GM23338 (cell line): ENCODE results near the gene RBKS. TPM values are rescaled to one million over a fixed set of nuclear protein-coding genes. Genes with fewer than 3 reads are reported as not detected.

Source experiments
- ATAC-seq: fragments of 200-7000 bp; cut with Tn5 transposase; 3 replicates; pipeline ENCODE4 v1.9.1; 2020
- DNase-seq: peaks from one replicate; pipeline ENCODE4 v3.0.0-alpha.2; 2015; ENCODE audit warnings: low spot score
- H2AFZ ChIP-seq: fragments of 200-600 bp; sonication (generic); 2 replicates; pipeline ENCODE4 v1.8.0; 2016; ENCODE audit warnings: antibody characterized with exemption, mild to moderate bottlenecking, moderate library complexity
- H3F3A ChIP-seq: fragments of 200-600 bp; sonication (generic); replicated peaks from 2 replicates; pipeline ENCODE4 v1.8.0; 2017; ENCODE audit warnings: antibody characterized with exemption, mixed run types, low read depth
- H3K27ac ChIP-seq: fragments of 200-600 bp; sonication (generic); 2 replicates; pipeline ENCODE4 v1.6.1; 2016; ENCODE audit warnings: low read depth
- H3K27me3 ChIP-seq: fragments of 200-600 bp; sonication (generic); 2 replicates; pipeline ENCODE4 v1.8.0; 2016; ENCODE audit warnings: mild to moderate bottlenecking, mixed run types, moderate library complexity; ENCODE audit not compliant: insufficient read depth
- H3K36me3 ChIP-seq: fragments of 200-600 bp; sonication (generic); 2 replicates; pipeline ENCODE4 v1.8.0; 2016; ENCODE audit warnings: mild to moderate bottlenecking; ENCODE audit not compliant: insufficient read depth
- H3K4me1 ChIP-seq: fragments of 200-600 bp; sonication (generic); 2 replicates; pipeline ENCODE4 v1.8.0; 2016; ENCODE audit warnings: mild to moderate bottlenecking, moderate library complexity; ENCODE audit not compliant: insufficient read depth
- H3K4me2 ChIP-seq: fragments of 200-600 bp; sonication (generic); 2 replicates; pipeline ENCODE4 v1.7.1; 2017; ENCODE audit warnings: mixed run types
- H3K4me3 ChIP-seq: fragments of 200-600 bp; sonication (generic); 2 replicates; pipeline ENCODE4 v1.6.1; 2016; ENCODE audit warnings: mixed run types
- H3K79me2 ChIP-seq: fragments of 200-600 bp; sonication (generic); replicated peaks from 2 replicates; pipeline ENCODE4 v1.8.0; 2017; ENCODE audit warnings: mild to moderate bottlenecking; ENCODE audit not compliant: insufficient read depth
- H3K9me2 ChIP-seq: fragments of 200-600 bp; sonication (generic); 2 replicates; pipeline ENCODE4 v1.8.0; 2017; ENCODE audit not compliant: insufficient read depth
- H4K20me1 ChIP-seq: fragments of 200-600 bp; sonication (generic); replicated peaks from 2 replicates; pipeline ENCODE4 v1.8.0; 2017; ENCODE audit warnings: mild to moderate bottlenecking; ENCODE audit not compliant: insufficient read depth
- H3K27ac Mint-ChIP-seq: 2 replicates; pipeline ENCODE4 v1.8.0; 2020; ENCODE audit warnings: inconsistent platforms, mild to moderate bottlenecking, moderate library complexity, mixed read lengths
- H3K27me3 Mint-ChIP-seq: 3 replicates; pipeline ENCODE4 v1.8.0; 2022; ENCODE audit warnings: low read depth, mild to moderate bottlenecking, moderate library complexity, mixed read lengths, inconsistent platforms; ENCODE audit not compliant: insufficient read depth, poor library complexity
- H3K36me3 Mint-ChIP-seq: 3 replicates; pipeline ENCODE4 v1.8.0; 2021; ENCODE audit warnings: low read depth, mild to moderate bottlenecking, inconsistent platforms, moderate library complexity, mixed read lengths
- H3K4me1 Mint-ChIP-seq: 3 replicates; pipeline ENCODE4 v1.8.0; 2020; ENCODE audit warnings: mild to moderate bottlenecking, inconsistent platforms, mixed read lengths
- H3K4me3 Mint-ChIP-seq: 3 replicates; pipeline ENCODE4 v1.8.0; 2021; ENCODE audit warnings: moderate library complexity, mild to moderate bottlenecking, inconsistent platforms, mixed read lengths
- H3K9me3 Mint-ChIP-seq: 3 replicates; pipeline ENCODE4 v1.8.0; 2020; ENCODE audit warnings: moderate library complexity, mild to moderate bottlenecking, inconsistent platforms, mixed read lengths
- CREB1 ChIP-seq: fragments of 250-450 bp; sonication (Bioruptor Pico); IDR thresholded peaks from 2 replicates; pipeline ENCODE4 v1.5.0; 2020; ENCODE audit warnings: low read depth, mild to moderate bottlenecking, moderate library complexity
- EZH2 ChIP-seq: fragments of 200-600 bp; sonication (generic); IDR thresholded peaks from one replicate; pipeline ENCODE4 v1.8.0; 2017; ENCODE audit warnings: antibody characterized with exemption, mild to moderate bottlenecking, low read depth; ENCODE audit not compliant: unreplicated experiment
- EZH2phosphoT487 ChIP-seq: fragments of 200-600 bp; sonication (generic); IDR thresholded peaks from one replicate; pipeline ENCODE4 v1.8.1; 2018; ENCODE audit warnings: antibody characterized with exemption; ENCODE audit not compliant: unreplicated experiment
- JUNB ChIP-seq: IDR thresholded peaks from one replicate; pipeline ENCODE4 v1.6.1; 2016; ENCODE audit warnings: antibody characterized with exemption; ENCODE audit not compliant: unreplicated experiment
- NANOG ChIP-seq: IDR thresholded peaks from 2 replicates; pipeline ENCODE4 v1.6.1; 2016; ENCODE audit warnings: antibody characterized with exemption, borderline replicate concordance
- POLR2AphosphoS5 ChIP-seq: IDR thresholded peaks from 2 replicates; pipeline ENCODE4 v1.6.1; 2016; ENCODE audit warnings: antibody characterized with exemption, low read depth
- STAT1 ChIP-seq: IDR thresholded peaks from one replicate; pipeline ENCODE4 v1.6.1; 2016; ENCODE audit warnings: antibody characterized with exemption; ENCODE audit not compliant: unreplicated experiment
- ZNF114 ChIP-seq: fragments of 250-450 bp; sonication (Bioruptor Pico); IDR thresholded peaks from 2 replicates; pipeline ENCODE4 v1.5.0; 2020; ENCODE audit warnings: mild to moderate bottlenecking, moderate library complexity
- ZNF331 ChIP-seq: fragments of 250-450 bp; sonication (Bioruptor Pico); IDR thresholded peaks from 2 replicates; pipeline ENCODE4 v1.5.0; 2020; ENCODE audit warnings: low read depth, mild to moderate bottlenecking, moderate library complexity
- ZNF462 ChIP-seq: fragments of 250-450 bp; sonication (Bioruptor Pico); IDR thresholded peaks from 2 replicates; pipeline ENCODE4 v1.5.0; 2020; ENCODE audit warnings: mild to moderate bottlenecking, moderate library complexity
- polyA plus RNA-seq: library from polyadenylated mRNA; unstranded; fragments of >200 nt; fragmentation: Nextera tagmentation; extraction: Ambion mirVana; gene quantifications from 2 replicates; pipeline ENCODE4 v1.2.1, GENCODE V29; 2016
- total RNA-seq: library from RNA; depleted of rRNA; stranded (reverse); fragments of >200 nt; shearing (Covaris generic); gene quantifications from 2 replicates; pipeline ENCODE4 v1.2.3, GENCODE V29; 2014
- TF ChIP-seq, protein P1 (sequence below): IDR thresholded peaks from one replicate; pipeline ENCODE4 v1.6.1; 2018; ENCODE audit warnings: antibody characterized with exemption; ENCODE audit not compliant: unreplicated experiment
- TF ChIP-seq, protein P2 (sequence below), 2 experiments: fragments of 200-600 bp in 1 of 2; sonication (generic) in 1 of 2; conservative IDR thresholded peaks; 2 replicates each; pipeline versions ENCODE4 v1.5.1 to v1.6.1; 2016 to 2017; ENCODE audit warnings: antibody characterized with exemption in 2 of 2, low read depth in 2 of 2, mild to moderate bottlenecking in 2 of 2, moderate library complexity in 1 of 2
- TF ChIP-seq, protein P3 (sequence below): IDR thresholded peaks from 2 replicates; pipeline ENCODE4 v1.6.1; 2016; ENCODE audit warnings: antibody characterized with exemption

The RBKS gene
- total and polyA plus RNA-seq, 2 experiments from 2014 or later: 1.3 to 1.5 TPM

DNA sequence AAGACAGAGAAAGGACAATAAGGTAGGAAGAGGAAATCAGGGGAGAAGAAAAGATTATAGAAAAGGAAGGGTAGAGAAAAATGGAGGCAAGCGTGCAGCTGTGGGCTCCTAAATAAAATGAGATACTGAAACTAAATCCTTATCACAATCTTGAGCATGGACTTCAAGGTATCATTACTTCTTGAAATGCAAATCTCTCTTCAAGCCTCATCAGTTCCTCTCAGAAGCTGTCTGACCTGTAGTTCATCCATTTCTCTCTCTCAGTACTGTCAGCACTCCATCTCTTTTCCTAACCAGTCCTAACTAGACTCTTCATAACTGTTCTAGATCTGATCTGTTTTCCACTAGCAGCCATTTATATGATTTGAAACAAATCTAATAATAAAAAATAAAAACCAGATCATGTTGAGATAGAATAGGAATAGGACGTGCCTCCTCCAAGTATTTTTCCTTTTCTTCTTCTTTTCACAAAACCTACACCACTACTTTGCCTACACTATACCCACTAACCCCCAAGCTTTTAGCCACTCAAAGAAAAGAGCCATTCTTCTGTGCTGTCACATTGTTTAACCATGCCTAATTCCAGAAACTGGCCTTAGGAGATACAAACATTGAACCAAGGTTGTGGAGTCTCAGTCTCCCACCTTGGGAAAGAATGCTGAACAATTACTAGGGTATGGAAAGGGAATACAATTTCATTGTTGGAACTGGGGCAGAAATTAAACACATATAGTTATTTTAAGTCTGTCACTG lies 21.4 kb upstream of the RBKS start:
- H3K4me1 Mint-ChIP-seq: peaks cover 8% of the 10 kb centered on the region; the same call in 2 of the 3 replicates
- no peak for ATAC-seq
- Histone ChIP-seq H3K27ac (no peak overlapping the region), H3K4me1 (peaks cover 9% of the 10 kb centered on the region; the same call in 1 of the 2 replicates), H3F3A (no peaks in the 10 kb centered on the region), H3K79me2 (no peaks in the 10 kb centered on the region), H3K4me3 (no peak overlapping the region), H2AFZ (no peak overlapping the region), H3K4me2 (no peak overlapping the region), H3K9me2 (no peaks in the 10 kb centered on the region), H4K20me1 (no peaks in the 10 kb centered on the region), H3K27me3 (no peaks in the 10 kb centered on the region), H3K36me3 (no peaks in the 10 kb centered on the region)
- H3K27ac Mint-ChIP-seq: peak overlapping the region; percentile 6; the same call in 1 of the 2 replicates
- TF ChIP-seq NANOG (no peak), ZNF331 (CRISPR knock-in tag) (no peak), JUNB (no peak), STAT1 (no peak), EZH2phosphoT487 (no peak), EZH2 (no peak), CREB1 (no peak), POLR2AphosphoS5 (no peak), ZNF462 (CRISPR knock-in tag) (no peak), ZNF114 (CRISPR knock-in tag) (no peak)
- TF ChIP-seq, protein P1, sequence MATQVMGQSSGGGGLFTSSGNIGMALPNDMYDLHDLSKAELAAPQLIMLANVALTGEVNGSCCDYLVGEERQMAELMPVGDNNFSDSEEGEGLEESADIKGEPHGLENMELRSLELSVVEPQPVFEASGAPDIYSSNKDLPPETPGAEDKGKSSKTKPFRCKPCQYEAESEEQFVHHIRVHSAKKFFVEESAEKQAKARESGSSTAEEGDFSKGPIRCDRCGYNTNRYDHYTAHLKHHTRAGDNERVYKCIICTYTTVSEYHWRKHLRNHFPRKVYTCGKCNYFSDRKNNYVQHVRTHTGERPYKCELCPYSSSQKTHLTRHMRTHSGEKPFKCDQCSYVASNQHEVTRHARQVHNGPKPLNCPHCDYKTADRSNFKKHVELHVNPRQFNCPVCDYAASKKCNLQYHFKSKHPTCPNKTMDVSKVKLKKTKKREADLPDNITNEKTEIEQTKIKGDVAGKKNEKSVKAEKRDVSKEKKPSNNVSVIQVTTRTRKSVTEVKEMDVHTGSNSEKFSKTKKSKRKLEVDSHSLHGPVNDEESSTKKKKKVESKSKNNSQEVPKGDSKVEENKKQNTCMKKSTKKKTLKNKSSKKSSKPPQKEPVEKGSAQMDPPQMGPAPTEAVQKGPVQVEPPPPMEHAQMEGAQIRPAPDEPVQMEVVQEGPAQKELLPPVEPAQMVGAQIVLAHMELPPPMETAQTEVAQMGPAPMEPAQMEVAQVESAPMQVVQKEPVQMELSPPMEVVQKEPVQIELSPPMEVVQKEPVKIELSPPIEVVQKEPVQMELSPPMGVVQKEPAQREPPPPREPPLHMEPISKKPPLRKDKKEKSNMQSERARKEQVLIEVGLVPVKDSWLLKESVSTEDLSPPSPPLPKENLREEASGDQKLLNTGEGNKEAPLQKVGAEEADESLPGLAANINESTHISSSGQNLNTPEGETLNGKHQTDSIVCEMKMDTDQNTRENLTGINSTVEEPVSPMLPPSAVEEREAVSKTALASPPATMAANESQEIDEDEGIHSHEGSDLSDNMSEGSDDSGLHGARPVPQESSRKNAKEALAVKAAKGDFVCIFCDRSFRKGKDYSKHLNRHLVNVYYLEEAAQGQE: no peak
- TF ChIP-seq, protein P2, sequence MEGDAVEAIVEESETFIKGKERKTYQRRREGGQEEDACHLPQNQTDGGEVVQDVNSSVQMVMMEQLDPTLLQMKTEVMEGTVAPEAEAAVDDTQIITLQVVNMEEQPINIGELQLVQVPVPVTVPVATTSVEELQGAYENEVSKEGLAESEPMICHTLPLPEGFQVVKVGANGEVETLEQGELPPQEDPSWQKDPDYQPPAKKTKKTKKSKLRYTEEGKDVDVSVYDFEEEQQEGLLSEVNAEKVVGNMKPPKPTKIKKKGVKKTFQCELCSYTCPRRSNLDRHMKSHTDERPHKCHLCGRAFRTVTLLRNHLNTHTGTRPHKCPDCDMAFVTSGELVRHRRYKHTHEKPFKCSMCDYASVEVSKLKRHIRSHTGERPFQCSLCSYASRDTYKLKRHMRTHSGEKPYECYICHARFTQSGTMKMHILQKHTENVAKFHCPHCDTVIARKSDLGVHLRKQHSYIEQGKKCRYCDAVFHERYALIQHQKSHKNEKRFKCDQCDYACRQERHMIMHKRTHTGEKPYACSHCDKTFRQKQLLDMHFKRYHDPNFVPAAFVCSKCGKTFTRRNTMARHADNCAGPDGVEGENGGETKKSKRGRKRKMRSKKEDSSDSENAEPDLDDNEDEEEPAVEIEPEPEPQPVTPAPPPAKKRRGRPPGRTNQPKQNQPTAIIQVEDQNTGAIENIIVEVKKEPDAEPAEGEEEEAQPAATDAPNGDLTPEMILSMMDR (conservative IDR thresholded peaks at IDR 0.05; ENCODE audit: low read depth in 2 of 2): no peak
- TF ChIP-seq, protein P3, sequence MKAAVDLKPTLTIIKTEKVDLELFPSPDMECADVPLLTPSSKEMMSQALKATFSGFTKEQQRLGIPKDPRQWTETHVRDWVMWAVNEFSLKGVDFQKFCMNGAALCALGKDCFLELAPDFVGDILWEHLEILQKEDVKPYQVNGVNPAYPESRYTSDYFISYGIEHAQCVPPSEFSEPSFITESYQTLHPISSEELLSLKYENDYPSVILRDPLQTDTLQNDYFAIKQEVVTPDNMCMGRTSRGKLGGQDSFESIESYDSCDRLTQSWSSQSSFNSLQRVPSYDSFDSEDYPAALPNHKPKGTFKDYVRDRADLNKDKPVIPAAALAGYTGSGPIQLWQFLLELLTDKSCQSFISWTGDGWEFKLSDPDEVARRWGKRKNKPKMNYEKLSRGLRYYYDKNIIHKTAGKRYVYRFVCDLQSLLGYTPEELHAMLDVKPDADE: no peak
- H3K4me3 Mint-ChIP-seq: no peak overlapping the region
- H3K36me3 Mint-ChIP-seq: no peaks in the 10 kb centered on the region
- DNase-seq: no peak
- no peaks in the 10 kb centered on the region for H3K27me3 Mint-ChIP-seq
- no peaks in the 10 kb centered on the region for H3K9me3 Mint-ChIP-seq
